Neuronal stem cell (in vitro differentiated cells): ENCODE results near the gene NLRP4.
A peak's percentile ranks its signal among the peaks of the same experiment; 100 is the strongest.

Experiments used
- DNase-seq: peaks from one replicate; pipeline ENCODE4 v3.0.0-alpha.2; 2013; ENCODE audit warnings: low spot score
- H2AFZ ChIP-seq: one replicate; pipeline ENCODE4 v1.6.1; 2013; ENCODE audit warnings: mild to moderate bottlenecking, low read length, inconsistent platforms
- H2AK5ac ChIP-seq: 2 replicates; pipeline ENCODE4 v1.6.1; 2013; ENCODE audit warnings: low read depth, mild to moderate bottlenecking, inconsistent platforms, low read length, moderate library complexity, mixed read lengths
- H2BK120ac ChIP-seq: 2 replicates; pipeline ENCODE4 v1.6.1; 2013; ENCODE audit warnings: low read depth, mild to moderate bottlenecking, inconsistent platforms, low read length, moderate library complexity, mixed read lengths
- H2BK12ac ChIP-seq: one replicate; pipeline ENCODE4 v1.6.1; 2013; ENCODE audit warnings: low read length, inconsistent platforms
- H2BK15ac ChIP-seq: 2 replicates; pipeline ENCODE4 v1.6.1; 2013; ENCODE audit warnings: mild to moderate bottlenecking, low read length, inconsistent platforms, mixed read lengths
- H2BK5ac ChIP-seq: one replicate; pipeline ENCODE4 v1.6.1; 2013; ENCODE audit warnings: inconsistent platforms, mild to moderate bottlenecking, low read length, moderate library complexity
- H3K14ac ChIP-seq: one replicate; pipeline ENCODE4 v1.6.1; 2013; ENCODE audit warnings: low read length, inconsistent platforms
- H3K18ac ChIP-seq: 2 replicates; pipeline ENCODE4 v1.6.1; 2013; ENCODE audit warnings: low read length, inconsistent platforms
- H3K23ac ChIP-seq: 2 replicates; pipeline ENCODE4 v1.6.1; 2013; ENCODE audit warnings: low read depth, mild to moderate bottlenecking, mixed read lengths, low read length, inconsistent platforms; ENCODE audit not compliant: poor library complexity
- H3K27ac ChIP-seq: replicated peaks from 3 replicates; pipeline ENCODE4 v1.5.1; 2013; ENCODE audit warnings: low read length, inconsistent platforms
- H3K27me3 ChIP-seq, 3 experiments: 2 replicates each; pipeline ENCODE4 v1.6.1; 2013; ENCODE audit warnings: low read length in 3 of 3, mild to moderate bottlenecking in 2 of 3, inconsistent platforms in 1 of 3, low read depth in 1 of 3, mixed read lengths in 1 of 3, moderate library complexity in 1 of 3; ENCODE audit not compliant: control insufficient read depth in 3 of 3, insufficient read depth in 3 of 3
- H3K36me3 ChIP-seq, 2 donors: replicated peaks in 1 of 2; 2 replicates each; pipeline ENCODE4 v1.6.1; 2013; ENCODE audit warnings: low read length in 2 of 2; ENCODE audit not compliant: control insufficient read depth in 2 of 2, insufficient read depth in 2 of 2
- H3K4ac ChIP-seq: 2 replicates; pipeline ENCODE4 v1.6.1; 2013; ENCODE audit warnings: inconsistent platforms, mild to moderate bottlenecking, low read length, moderate library complexity
- H3K4me1 ChIP-seq, 2 donors: 1 replicate in 1 of 2; 2 replicates in 1 of 2; pipeline ENCODE4 v1.6.1; 2013; ENCODE audit warnings: low read length in 2 of 2, low read depth in 1 of 2; ENCODE audit not compliant: control insufficient read depth in 2 of 2, insufficient read depth in 1 of 2
- H3K4me2 ChIP-seq: one replicate; pipeline ENCODE4 v1.6.1; 2013; ENCODE audit warnings: mild to moderate bottlenecking, low read length, inconsistent platforms; ENCODE audit not compliant: insufficient read depth, poor library complexity, severe bottlenecking
- H3K4me3 ChIP-seq, 2 donors: 2 replicates each; pipeline ENCODE4 v1.5.1; 2013; ENCODE audit warnings: low read length in 2 of 2, mild to moderate bottlenecking in 2 of 2, inconsistent platforms in 1 of 2, moderate library complexity in 1 of 2
- H3K79me1 ChIP-seq: one replicate; pipeline ENCODE4 v1.6.1; 2013; ENCODE audit warnings: low read depth, mild to moderate bottlenecking, inconsistent platforms, low read length, moderate library complexity
- H3K9ac ChIP-seq: one replicate; pipeline ENCODE4 v1.6.1; 2013; ENCODE audit warnings: mild to moderate bottlenecking, low read depth, low read length, inconsistent platforms; ENCODE audit not compliant: poor library complexity
- H3K9me3 ChIP-seq, 2 donors: replicated peaks in 1 of 2; 2 replicates each; pipeline versions ENCODE3 to v1.6.1; 2013; ENCODE audit warnings: low read length in 2 of 2, mild to moderate bottlenecking in 2 of 2, inconsistent platforms in 1 of 2, low read depth in 1 of 2, mixed read lengths in 1 of 2, moderate library complexity in 1 of 2; ENCODE audit not compliant: control insufficient read depth in 2 of 2, insufficient read depth in 1 of 2
- H4K8ac ChIP-seq: one replicate; pipeline ENCODE4 v1.6.1; 2013; ENCODE audit warnings: low read depth, mild to moderate bottlenecking, inconsistent platforms, low read length, moderate library complexity
- H4K91ac ChIP-seq: one replicate; pipeline ENCODE4 v1.6.1; 2013; ENCODE audit warnings: low read length, low read depth, mild to moderate bottlenecking, inconsistent platforms; ENCODE audit not compliant: poor library complexity
- WGBS, 2 donors: extraction: QIAGEN DNeasy Blood & Tissue Kit; methylation state at CpG; one replicate each; pipeline ENCODE4 v1.1.7; 2013; ENCODE audit warnings: missing lambda C conversion rate in 2 of 2, mixed read lengths in 1 of 2; ENCODE audit not compliant: insufficient read length in 2 of 2, insufficient replicate concordance in 1 of 2; ENCODE audit errors: extremely low coverage in 2 of 2; 5-methylcytosine and 5-hydroxymethylcytosine counted together

Gene NLRP4

GRCh38 chr19:55809381-55810058 lies 26.8 kb upstream of the NLRP4 start:
- H3K14ac ChIP-seq, result no peak overlapping the region
- no peaks in the 10 kb centered on the region for H3K36me3 ChIP-seq
- H2BK120ac ChIP-seq, result no peak overlapping the region
- no peak overlapping the region for H4K91ac ChIP-seq
- H3K9me3 ChIP-seq, result peaks cover 0 to 36% of the 10 kb centered on the region in 2 donors
- no peak overlapping the region for H3K4me3 ChIP-seq
- peak overlapping the region; percentile 78 for H2AFZ ChIP-seq
- H3K79me1 ChIP-seq, result no peaks in the 10 kb centered on the region
- no peak overlapping the region for H3K4me2 ChIP-seq
- H3K27me3 ChIP-seq, result peaks cover 0 to 5% (median 2%) of the 10 kb centered on the region in 3 experiments
- H3K4me1 ChIP-seq, result no peaks in the 10 kb centered on the region
- no peak overlapping the region for H3K27ac ChIP-seq
- H3K9ac ChIP-seq, result no peak overlapping the region
- H4K8ac ChIP-seq, result no peak overlapping the region
- H2BK15ac ChIP-seq, result no peak overlapping the region
- H3K18ac ChIP-seq, result no peak overlapping the region
- WGBS, 2 donors, result no CpG with 5 or more reads among the region's 20 CpGs
- H2AK5ac ChIP-seq, result no peak overlapping the region
- H2BK5ac ChIP-seq, result no peak overlapping the region
- no peak overlapping the region for H2BK12ac ChIP-seq
- H3K23ac ChIP-seq, result no peak overlapping the region
- DNase-seq, result no peak
- H3K4ac ChIP-seq, result no peak overlapping the region

GRCh38 chr19:55811340-55811739 lies 25.0 kb upstream of the NLRP4 start:
- no CpG with 5 or more reads among the region's 3 CpGs for WGBS, 2 donors
- no peak overlapping the region for H3K18ac ChIP-seq
- H4K91ac ChIP-seq, result no peak overlapping the region
- H2BK120ac ChIP-seq, result no peak overlapping the region
- H3K14ac ChIP-seq, result no peak overlapping the region
- no peak overlapping the region for H2BK15ac ChIP-seq
- H4K8ac ChIP-seq, result no peak overlapping the region
- H3K27ac ChIP-seq, result no peak overlapping the region
- H3K4me3 ChIP-seq, result no peak overlapping the region
- no peak overlapping the region for H2BK12ac ChIP-seq
- peaks cover 0 to 3% (median 2%) of the 10 kb centered on the region in 3 experiments for H3K27me3 ChIP-seq
- no peaks in the 10 kb centered on the region for H3K4me1 ChIP-seq
- H2AFZ ChIP-seq, result no peak overlapping the region
- H2AK5ac ChIP-seq, result no peak overlapping the region
- peaks cover 0 to 30% of the 10 kb centered on the region in 2 donors for H3K9me3 ChIP-seq
- no peak overlapping the region for H3K4me2 ChIP-seq
- no peak for DNase-seq
- H3K36me3 ChIP-seq, result no peaks in the 10 kb centered on the region
- H3K23ac ChIP-seq, result no peak overlapping the region
- no peak overlapping the region for H3K9ac ChIP-seq
- no peaks in the 10 kb centered on the region for H3K79me1 ChIP-seq
- no peak overlapping the region for H3K4ac ChIP-seq
- no peak overlapping the region for H2BK5ac ChIP-seq

GRCh38 chr19:55812449-55812848 lies 23.9 kb upstream of the NLRP4 start:
- Histone ChIP-seq H2AFZ (no peak overlapping the region), H3K9ac (no peak overlapping the region), H3K27ac (no peak overlapping the region), H2BK15ac (no peak overlapping the region), H3K23ac (no peak overlapping the region), H2AK5ac (no peak overlapping the region), H3K79me1 (no peaks in the 10 kb centered on the region), H2BK12ac (no peak overlapping the region), H3K4me2 (no peak overlapping the region), H3K4me3 (no peak overlapping the region), H3K27me3 (peaks cover 0 to 2% (median 0%) of the 10 kb centered on the region in 3 experiments), H2BK120ac (no peak overlapping the region), H3K9me3 (peaks cover 0 to 27% of the 10 kb centered on the region in 2 donors), H4K8ac (no peak overlapping the region), H3K18ac (no peak overlapping the region), H4K91ac (no peak overlapping the region), H3K14ac (no peak overlapping the region), H2BK5ac (no peak overlapping the region), H3K4me1 (no peaks in the 10 kb centered on the region), H3K4ac (no peak overlapping the region), H3K36me3 (no peaks in the 10 kb centered on the region)
- WGBS, 2 donors, result no CpG with 5 or more reads among the region's 7 CpGs
- no peak for DNase-seq

- Histone ChIP-seq H3K4me1 (no peaks in the 10 kb centered on the region), H3K9me3 (peaks cover 0 to 28% of the 10 kb centered on the region in 2 donors), H3K79me1 (no peaks in the 10 kb centered on the region), H3K14ac (no peak overlapping the region), H2AK5ac (no peak overlapping the region), H2BK15ac (no peak overlapping the region), H3K27ac (no peak overlapping the region), H3K23ac (no peak overlapping the region), H3K36me3 (no peaks in the 10 kb centered on the region), H4K8ac (no peak overlapping the region), H3K27me3 (peaks cover 0 to 4% (median 2%) of the 10 kb centered on the region in 3 experiments), H2BK120ac (no peak overlapping the region), H4K91ac (no peak overlapping the region), H3K4me3 (no peak overlapping the region), H2AFZ (no peak overlapping the region), H3K9ac (no peak overlapping the region), H2BK12ac (no peak overlapping the region), H3K4ac (no peak overlapping the region), H3K4me2 (no peak overlapping the region), H3K18ac (no peak overlapping the region), H2BK5ac (no peak overlapping the region)
- WGBS, 2 donors, result no CpG with 5 or more reads among the region's 5 CpGs
- no peak for DNase-seq
Measured at GRCh38 chr19:55813906-55814305, 22.4 kb upstream of the NLRP4 start.
